M059J (cell line): ENCODE results near the gene MAML2. TPM values are rescaled to one million over a fixed set of nuclear protein-coding genes. Genes with fewer than 3 reads are reported as not detected.

Source experiments
- DNase-seq: peaks from one replicate; pipeline ENCODE4 v3.0.0-alpha.2; 2012; ENCODE audit warnings: low read depth
- total RNA-seq: library from RNA; depleted of rRNA; stranded (reverse); fragments of >200 nt; shearing (Covaris generic); gene quantifications from 2 replicates; pipeline ENCODE4 v1.2.3, GENCODE V29; 2014

Gene MAML2
- total RNA-seq, 1 experiment from 2014 or later = 14.0 TPM

DNA sequence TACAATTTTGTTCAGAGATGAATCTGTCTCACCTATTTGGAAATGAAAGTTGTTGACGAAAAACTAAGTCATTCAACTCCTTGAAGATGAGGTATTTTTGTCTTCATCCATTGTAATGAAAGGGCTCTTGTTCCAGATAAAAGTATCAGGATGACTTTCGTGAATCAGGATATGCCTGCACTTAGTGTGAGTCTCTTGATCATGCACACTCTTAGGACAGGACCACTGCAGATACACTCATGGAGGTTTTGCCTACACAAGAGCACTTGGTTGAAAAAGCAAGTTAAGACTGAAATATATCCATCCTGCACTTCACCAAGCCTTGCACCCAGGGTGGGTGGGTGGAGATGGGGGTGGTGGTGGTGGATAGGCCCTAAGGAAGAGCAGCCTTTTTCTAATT lies 298.2 kb downstream of the MAML2 start:
- DNase-seq = no peak

GRCh38 chr11:96044311-96044710 lies 298.7 kb downstream of the MAML2 start:
- DNase-seq = no peak

DNA sequence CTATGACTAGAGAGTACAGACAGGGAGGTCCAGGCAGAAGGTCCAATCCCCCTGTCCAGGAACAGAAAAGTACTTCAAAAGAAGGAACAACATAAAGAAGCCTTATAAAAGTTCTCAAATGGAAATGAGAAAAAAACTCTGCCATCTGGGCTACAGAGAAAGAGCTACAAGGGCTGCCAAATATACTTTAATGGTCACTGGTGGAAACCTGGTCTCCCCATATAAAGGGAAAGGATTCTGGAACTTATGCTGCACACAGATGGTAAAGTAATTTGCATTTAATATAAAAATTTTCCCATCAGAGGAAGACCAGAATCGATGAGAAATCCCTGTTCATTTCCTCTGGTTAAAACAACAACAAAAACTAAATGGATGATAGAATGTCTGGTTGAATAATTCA lies 299.7 kb downstream of the MAML2 start:
- no peak for DNase-seq

DNA sequence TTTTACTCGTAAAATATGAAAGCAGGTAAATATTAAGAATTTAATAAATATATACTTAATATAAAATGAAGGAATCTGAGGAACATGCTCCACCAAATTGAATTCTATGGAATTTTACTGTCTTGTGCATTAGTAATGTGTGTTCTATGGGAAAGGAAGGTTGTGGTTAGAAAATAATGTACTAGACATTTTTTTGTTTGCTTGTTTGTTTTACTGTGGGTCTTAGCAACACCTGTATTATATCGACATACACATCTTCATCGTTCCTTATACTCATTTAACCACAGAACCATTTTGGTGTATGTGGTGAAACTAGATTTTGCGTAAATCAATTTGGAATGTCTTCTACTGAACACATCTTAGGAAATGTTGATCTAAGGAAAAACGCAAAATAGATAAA lies 304.9 kb downstream of the MAML2 start:
- DNase-seq = peak; percentile 44

GRCh38 chr11:96037405-96037949 lies 305.5 kb downstream of the MAML2 start:
- DNase-seq = peak; percentile 91

GRCh38 chr11:96036863-96037262 lies 306.1 kb downstream of the MAML2 start:
- no peak for DNase-seq

DNA sequence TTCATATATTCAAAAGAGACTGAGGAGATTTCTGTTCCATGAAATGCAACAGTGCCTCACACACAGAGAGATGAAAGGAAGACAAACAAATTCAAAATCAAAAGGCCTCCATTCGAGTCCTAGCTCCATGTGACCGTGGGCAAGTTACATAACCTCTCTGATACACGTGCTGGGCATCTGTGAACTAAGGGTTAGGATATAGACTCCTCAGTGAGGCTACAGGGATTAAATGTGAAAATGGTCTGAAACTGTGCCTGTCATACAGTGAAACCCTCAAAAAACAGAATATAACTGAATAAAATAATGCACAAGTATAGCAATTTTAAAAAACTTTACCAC lies 307.3 kb downstream of the MAML2 start:
- DNase-seq = no peak

- no peak for DNase-seq
These were observed 307.8 kb downstream of the MAML2 start for GRCh38 chr11:96035031-96035739.

DNA sequence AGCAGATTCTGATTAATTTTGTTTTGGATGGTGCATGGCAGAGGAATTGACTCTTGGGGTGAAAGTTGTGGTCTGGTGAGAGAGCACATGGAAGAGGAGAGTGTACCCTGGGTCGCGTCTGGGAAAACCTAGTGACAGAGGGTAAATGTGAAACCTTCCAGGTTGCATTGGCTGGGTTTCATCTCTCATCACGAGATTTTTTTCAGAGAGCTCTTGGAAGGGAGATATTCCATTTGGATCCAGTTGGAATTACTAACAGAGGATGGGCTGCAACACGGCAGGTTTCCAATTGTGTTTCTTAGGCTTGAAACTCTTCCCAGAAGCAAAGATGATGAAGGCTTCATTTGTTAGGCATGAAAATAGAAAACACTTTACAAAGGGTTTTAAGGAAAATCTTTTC lies 309.4 kb downstream of the MAML2 start:
- DNase-seq = no peak

DNA sequence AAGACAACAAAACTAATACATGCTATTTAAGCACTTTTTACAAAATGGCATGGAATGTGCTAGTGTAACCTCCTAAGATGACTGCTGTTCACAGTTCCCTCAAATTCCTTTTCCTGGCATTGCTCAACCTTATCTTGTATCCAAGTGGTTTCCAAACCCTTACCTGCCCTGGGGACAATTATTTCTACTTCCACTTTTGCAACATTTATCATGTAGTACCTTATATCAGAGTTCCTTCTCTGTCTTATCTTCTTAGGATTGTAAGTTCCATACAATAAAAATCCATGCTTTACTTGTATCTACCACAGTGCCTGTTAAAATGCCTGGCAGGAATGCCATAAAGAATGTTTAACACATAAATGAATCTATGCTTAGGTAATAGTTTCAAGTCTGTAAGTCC lies 309.9 kb downstream of the MAML2 start:
- DNase-seq = peak; percentile 66

DNA sequence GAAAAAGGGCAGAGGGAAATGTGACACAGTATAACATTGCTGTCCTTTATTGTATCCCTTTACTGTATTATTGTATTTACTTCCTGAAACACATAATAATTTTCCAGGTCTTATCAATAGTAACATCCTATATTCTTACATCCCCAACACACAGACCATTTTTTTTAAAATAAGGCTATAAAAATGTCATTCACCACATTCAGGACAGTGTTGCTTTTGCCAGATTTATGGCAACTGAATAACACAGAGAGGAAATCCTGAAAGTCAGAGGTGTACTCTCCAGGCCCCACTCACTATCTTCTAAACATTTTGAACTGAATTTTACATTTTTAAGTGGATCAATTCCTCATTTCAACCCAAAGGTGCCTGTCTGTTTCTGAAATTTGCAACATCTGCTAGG lies 314.2 kb downstream of the MAML2 start:
- DNase-seq = no peak

DNA sequence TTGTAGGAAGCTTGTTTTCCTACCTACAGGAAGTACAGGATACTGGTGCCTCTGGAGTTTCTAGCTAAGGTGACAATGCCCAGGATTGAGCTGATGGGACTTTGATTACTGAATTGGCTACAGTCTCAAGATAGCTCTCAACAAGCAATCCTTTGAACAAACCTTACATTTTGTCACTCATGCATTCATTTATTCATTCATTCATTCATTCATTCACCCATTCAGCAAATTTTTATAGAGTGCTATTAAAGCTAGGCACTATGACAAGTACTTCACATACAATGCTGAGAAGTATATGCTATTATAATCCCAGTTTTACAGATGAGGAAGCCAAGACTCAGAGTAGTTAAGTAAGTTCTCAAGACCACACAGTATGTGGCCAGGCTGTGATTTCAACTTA lies 316.0 kb downstream of the MAML2 start:
- no peak for DNase-seq

GRCh38 chr11:96026310-96026709 lies 316.7 kb downstream of the MAML2 start:
- DNase-seq = no peak

DNA sequence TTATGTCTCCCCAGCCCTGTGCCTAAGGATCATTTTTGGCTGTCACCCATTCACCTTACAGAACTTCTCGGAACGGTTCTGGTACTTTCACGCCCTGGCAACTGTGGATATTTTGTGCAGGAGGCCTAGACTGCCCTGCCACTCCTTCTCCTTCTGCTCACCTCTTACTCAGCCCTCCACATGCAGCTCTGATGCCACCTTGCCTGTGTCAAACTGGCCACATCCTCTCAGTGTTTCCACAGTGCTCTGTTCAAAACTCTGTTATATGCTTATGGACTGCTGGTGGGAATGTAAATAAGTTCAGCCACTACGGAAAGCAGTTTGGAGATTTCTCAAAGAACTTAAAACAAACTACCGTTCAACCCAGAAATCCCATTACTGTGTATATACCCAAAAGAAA lies 318.3 kb downstream of the MAML2 start:
- DNase-seq = no peak

GRCh38 chr11:96023275-96023674 lies 319.7 kb downstream of the MAML2 start:
- no peak for DNase-seq

DNA sequence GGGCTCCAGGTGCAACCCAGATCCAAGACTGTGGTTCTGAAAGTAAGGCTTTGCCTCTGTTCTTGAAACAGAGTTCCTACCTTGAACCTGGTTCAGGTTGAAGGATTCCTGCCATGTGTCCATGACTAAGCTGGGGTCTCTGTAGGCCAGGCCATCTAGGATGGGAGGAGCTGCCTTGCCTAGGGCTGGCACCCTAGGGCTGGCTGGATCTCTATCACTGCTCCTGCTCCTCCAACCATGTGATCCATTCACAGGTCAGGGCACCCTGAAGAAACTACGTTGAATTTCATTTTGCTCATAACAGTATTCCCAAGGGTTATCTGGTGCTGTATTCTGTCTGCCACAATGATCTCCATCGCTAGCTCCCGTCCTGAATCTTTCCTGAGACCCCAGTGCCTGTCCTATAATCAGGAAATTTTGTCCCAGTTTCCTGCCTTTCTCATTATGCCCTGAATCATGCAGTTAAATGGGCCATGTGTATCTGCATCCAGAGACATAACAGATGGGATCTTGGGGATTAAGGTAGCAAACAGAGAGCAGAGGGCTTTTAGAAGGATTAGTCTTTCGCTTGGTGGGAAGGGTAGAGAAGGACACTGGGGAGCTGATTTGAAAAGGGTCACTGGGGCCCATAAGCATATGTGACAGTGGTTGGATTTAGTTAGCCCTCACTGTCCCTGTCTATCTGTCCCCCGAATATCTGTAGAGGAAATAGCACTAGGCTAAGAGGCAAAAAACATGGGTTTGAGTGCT lies 320.9 kb downstream of the MAML2 start:
- DNase-seq = no peak

DNA sequence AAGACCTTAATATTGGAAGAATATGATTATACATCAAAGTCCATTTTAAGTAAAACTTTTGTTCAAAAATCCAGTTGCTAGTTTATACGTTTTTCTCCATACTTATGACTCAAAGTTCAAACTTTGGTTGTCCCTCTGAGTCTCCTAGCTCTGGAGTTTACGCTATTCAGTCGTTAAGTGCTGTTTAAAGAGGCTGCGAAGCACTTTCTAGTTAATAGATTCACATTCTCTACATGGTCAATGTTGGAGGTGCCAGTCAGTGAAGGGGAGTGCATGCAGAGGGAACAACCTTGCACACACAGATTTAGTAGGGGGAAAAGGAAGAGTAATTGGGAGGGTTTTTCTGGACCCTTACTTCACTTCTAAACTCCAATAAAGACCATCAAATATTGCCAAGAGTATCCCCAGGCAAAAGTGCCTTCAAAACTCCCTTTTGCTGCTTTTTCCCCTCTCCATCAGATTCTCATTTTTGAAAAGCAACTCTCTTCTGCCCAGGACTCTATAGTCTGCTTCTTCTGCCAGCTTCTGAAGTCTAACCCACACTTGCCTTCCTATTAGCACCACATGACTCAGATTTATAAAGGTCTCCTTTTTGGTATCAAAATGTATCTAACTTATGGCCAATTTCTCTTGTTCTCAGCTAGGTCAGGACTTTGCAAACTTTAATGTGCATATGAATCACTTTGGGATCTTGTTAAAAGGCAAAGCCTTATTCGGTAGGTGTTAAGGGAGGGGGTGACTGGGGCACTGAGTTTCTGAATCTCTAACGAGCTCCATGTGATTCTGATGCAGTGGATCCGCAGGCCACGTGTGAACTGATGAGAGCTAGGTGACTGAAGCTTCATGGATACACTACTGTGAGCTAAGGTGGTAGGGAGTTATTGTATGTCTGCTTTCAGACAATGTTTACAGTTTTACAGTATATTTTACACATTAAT lies 322.9 kb downstream of the MAML2 start:
- no peak for DNase-seq

GRCh38 chr11:96019281-96019680 lies 323.7 kb downstream of the MAML2 start:
- DNase-seq = no peak

DNA sequence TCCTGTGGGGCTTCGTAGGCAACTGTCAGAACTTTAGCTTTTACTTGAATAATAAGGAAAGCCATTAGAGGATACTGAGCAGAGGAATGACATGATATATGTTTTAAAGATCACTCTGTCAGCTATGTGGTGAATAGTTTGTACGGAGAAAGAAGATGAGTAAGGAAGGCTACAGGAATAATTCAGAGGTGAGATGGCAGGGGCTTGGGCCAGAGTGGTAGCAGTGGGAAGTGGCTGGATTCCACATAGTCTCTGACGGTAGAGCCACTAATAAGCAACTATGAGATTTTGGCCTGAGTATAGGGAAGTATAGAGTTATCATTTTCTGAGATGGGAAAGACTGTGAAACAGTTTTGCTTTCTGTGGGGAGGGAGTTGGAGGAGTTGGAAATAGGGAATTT lies 325.1 kb downstream of the MAML2 start:
- DNase-seq = no peak

GRCh38 chr11:96016978-96017502 lies 326.0 kb downstream of the MAML2 start:
- DNase-seq = no peak

GRCh38 chr11:96015906-96016565 lies 327.0 kb downstream of the MAML2 start:
- no peak for DNase-seq
